ENCODE results near the gene DHRSX.

GRCh38 chrX:2316534-2316933 is 184.2 kb downstream of the DHRSX start:
- TF ChIP-seq POLR2A (IDR thresholded peaks at IDR 0.05): no peak
- no peak for TF ChIP-seq CTCF (IDR thresholded peaks at IDR 0.05)
- no peak for TF ChIP-seq POLR2AphosphoS5 (IDR thresholded peaks at IDR 0.05)

Data from prostate gland (tissue), 2 donors.